ENCODE results near the gene S100A10.

- TF ChIP-seq CTCF (IDR thresholded peaks at IDR 0.05; ENCODE audit: borderline replicate concordance, extremely low read depth, low read length, poor library complexity, severe bottlenecking) (no peak), EZH2 (IDR thresholded peaks at IDR 0.05; ENCODE audit: borderline replicate concordance, low read depth, low read length, severe bottlenecking) (no peak)
Observed at GRCh38 chr1:151992303-151993083, 1.2 kb downstream of the S100A10 start.
